ENCODE measurements around the gene U2AF1. TPM values are rescaled to one million over a fixed set of nuclear protein-coding genes. Genes with fewer than 3 reads are reported as not detected.
"Not testable (repeated sequence)": the region's sequence is repeated elsewhere in the genome, so short reads cannot be mapped to it uniquely, and the experiment has no call there.

U2AF1 gene
- total RNA-seq, 1 donor from 2014 or later: 25.8 TPM

DNA sequence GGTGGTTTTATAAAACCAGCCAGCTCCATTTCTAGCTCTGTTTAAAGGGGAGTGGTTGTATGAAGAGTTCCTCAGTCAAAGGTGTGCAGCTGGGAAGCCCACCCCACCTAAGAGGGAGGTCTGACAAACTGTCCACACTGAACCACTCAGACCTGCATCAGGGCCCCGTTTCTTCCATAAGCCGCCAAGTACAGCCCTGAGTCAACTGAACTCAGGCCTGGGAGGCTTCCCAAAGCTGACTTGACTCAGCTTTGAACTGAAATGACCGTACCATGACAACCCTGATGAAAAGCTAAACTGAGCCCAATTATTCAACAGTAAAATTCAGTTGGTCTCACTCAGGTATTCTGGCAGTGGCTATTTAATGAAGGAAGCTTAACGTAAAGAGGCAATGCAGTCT, 5.1 kb downstream of the U2AF1 start:
- not testable (repeated sequence) for FAIRE-seq; H3K4me3 ChIP-seq (ENCODE audit: low read depth, low read length); DNase-seq (ENCODE audit: low read depth)

DNA sequence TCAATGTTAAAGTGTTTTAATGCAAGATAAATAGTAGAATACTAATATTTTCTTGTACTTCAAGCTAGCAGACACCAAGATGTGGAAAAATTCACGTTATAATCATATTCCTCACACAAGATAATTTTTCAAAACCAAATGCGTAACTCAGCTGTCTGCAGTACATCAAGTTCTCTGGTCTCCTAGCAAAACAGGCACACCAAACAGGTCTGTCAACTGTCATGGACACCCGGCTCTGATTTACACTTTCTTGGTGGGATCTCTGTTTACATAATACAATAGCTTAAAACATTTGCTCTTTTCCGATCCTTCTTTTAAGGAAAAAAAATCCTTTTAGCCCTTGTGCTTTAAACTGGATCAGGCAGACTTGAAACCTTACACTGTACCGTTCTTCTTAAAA, 5.7 kb downstream of the U2AF1 start:
- not testable (repeated sequence) for DNase-seq (ENCODE audit: low read depth); FAIRE-seq; H3K36me3 ChIP-seq (ENCODE audit: control insufficient read depth, insufficient read depth, low read length); H3K4me3 ChIP-seq (ENCODE audit: low read depth, low read length); H3K27me3 ChIP-seq (ENCODE audit: control insufficient read depth, insufficient read depth, low read length)

More for the DNA sequence above, 5.1 kb downstream of the U2AF1 start:
- H3K36me3 ChIP-seq (ENCODE audit: control insufficient read depth, insufficient read depth, low read length); H3K27me3 ChIP-seq (ENCODE audit: control insufficient read depth, insufficient read depth, low read length): not testable (repeated sequence)

DNA sequence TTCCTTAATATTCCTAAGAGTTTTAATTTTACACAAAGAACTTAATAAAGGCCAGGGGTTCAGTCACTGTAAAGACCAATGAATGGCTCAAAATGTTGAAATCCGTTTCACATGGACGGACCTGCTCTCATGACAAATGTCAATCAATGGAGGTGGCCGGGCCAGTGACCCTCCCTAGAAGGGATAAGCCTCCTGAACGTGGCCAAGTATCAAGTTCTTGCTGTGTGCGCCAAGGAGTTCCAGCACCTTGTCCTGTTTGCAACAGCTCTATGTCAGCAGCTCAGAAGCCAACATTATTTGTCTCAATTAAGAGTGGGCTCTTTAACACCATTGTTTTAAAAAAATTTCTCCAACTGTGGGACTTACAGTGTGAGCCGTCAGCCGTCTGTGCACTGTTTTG, 6.4 kb downstream of the U2AF1 start:
- DNase-seq (ENCODE audit: low read depth); FAIRE-seq; H3K27me3 ChIP-seq (ENCODE audit: control insufficient read depth, insufficient read depth, low read length); H3K4me3 ChIP-seq (ENCODE audit: low read depth, low read length); H3K36me3 ChIP-seq (ENCODE audit: control insufficient read depth, insufficient read depth, low read length): not testable (repeated sequence)

DNA sequence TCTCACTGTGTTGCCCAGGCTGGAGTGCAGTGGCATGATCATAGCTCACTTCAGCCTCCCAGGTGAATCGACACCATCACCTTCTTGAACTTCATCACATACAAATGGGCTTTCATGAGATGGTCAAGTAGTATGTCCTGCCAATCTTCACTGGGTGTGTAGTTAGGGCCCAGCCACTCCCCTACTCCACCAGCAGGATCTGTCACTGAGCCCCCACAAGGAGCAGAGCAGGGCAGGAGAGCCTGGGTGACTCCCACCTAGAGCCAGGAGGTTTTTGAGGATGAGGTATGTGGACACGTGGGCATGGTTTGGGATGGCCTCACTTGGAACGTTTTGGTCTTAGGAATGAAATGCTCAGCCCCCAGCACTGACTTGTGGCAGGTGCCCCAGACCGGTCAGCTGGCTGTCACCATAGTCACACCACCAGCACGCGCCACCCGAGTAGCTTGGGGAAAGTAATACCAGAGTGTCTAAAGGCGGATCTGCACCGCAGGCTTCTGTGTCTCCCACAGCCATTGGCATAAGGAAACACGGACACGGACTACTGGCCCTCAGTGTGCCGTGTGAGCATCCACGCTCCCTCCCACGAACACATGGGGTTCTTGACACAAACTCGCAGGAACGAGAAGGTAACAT, 15.3 kb downstream of the U2AF1 start:
- H3K4me3 ChIP-seq (ENCODE audit: low read depth, low read length); DNase-seq (ENCODE audit: low read depth); FAIRE-seq; H3K27me3 ChIP-seq (ENCODE audit: control insufficient read depth, insufficient read depth, low read length); H3K36me3 ChIP-seq (ENCODE audit: control insufficient read depth, insufficient read depth, low read length): not testable (repeated sequence)

DNA sequence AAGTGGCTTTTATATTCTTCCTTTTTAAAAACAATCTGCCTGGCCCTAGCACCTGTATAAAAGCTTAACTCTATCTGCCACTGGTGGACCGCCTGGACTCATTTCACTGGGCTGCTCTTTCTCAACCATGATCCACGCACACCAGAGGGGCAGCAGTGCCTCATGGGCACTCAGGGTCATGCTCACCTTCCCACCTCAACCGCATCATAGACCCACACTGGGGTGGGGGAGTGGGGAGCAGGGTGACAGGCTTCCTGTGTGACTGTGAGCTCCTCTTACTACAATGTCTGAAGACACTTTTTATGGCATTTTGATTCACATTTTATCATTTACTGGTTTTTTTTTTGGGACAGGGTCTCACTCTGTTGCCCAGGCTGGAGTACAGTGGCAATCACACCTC, 16.4 kb downstream of the U2AF1 start:
- not testable (repeated sequence) for H3K4me3 ChIP-seq (ENCODE audit: low read depth, low read length); FAIRE-seq; H3K27me3 ChIP-seq (ENCODE audit: control insufficient read depth, insufficient read depth, low read length); H3K36me3 ChIP-seq (ENCODE audit: control insufficient read depth, insufficient read depth, low read length); DNase-seq (ENCODE audit: low read depth)

- not testable (repeated sequence) for H3K27me3 ChIP-seq (ENCODE audit: control insufficient read depth, insufficient read depth, low read length); DNase-seq (ENCODE audit: low read depth); H3K36me3 ChIP-seq (ENCODE audit: control insufficient read depth, insufficient read depth, low read length); H3K4me3 ChIP-seq (ENCODE audit: low read depth, low read length); FAIRE-seq
Measured at GRCh38 chr21:43089463-43089862, 17.9 kb downstream of the U2AF1 start.

DNA sequence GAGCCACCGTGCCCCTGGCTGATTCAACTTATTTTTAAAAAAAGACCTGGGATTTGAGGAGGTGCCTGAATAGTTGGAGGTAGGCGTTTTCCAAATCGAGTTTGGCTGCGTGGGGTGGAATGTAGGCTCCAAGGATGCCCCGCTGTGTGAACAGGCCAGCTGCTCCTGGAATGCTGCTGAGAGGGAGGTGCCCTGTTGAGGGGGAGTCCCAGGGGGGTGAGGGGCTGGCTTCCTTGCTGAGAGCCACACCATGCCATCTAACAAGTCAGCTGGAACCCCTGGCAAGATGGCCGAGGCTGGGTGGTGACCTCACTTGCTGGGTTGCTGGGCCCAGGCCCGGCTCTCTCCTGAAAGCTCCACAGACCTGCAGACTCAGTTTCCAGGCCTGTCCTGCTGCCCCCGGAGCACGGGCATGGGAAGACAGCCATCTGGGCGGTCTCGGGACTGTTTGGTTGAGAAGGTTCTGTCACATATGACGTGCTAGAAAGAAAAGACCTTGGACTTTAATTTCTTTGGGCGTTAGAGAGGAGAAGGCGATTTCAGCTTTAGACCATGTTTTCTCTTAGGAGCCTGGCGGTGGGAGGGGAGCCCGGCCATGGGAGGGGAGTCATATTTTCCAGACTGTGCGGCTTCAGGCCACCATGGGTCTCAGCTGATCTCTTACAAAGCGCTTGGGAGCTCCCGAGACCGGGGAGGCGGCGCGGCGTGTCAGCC, 24.6 kb downstream of the U2AF1 start:
- not testable (repeated sequence) for FAIRE-seq; DNase-seq (ENCODE audit: low read depth); H3K27me3 ChIP-seq (ENCODE audit: control insufficient read depth, insufficient read depth, low read length); H3K36me3 ChIP-seq (ENCODE audit: control insufficient read depth, insufficient read depth, low read length); H3K4me3 ChIP-seq (ENCODE audit: low read depth, low read length)

DNA sequence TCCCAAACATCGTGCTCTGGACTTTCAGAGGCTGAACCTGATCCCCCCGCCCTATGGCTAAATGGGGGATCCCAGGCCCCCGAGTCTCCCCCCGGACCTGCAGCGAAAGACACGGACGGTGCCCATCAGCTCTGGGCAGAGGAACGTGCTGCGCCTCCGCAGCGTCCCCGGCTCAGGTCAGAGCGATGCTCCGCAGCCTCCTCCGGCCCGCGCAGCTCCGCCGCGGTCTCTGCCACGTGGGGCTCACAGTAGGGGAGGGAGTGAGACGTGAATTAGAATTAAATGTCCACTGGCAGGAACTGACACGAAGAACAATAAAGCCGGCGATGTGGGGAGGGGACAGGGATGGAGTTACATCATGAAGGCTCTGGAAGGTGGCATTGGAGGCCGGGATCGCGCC, 30.7 kb downstream of the U2AF1 start:
- not testable (repeated sequence) for H3K36me3 ChIP-seq (ENCODE audit: control insufficient read depth, insufficient read depth, low read length); DNase-seq (ENCODE audit: low read depth); FAIRE-seq; H3K4me3 ChIP-seq (ENCODE audit: low read depth, low read length); H3K27me3 ChIP-seq (ENCODE audit: control insufficient read depth, insufficient read depth, low read length)

DNA sequence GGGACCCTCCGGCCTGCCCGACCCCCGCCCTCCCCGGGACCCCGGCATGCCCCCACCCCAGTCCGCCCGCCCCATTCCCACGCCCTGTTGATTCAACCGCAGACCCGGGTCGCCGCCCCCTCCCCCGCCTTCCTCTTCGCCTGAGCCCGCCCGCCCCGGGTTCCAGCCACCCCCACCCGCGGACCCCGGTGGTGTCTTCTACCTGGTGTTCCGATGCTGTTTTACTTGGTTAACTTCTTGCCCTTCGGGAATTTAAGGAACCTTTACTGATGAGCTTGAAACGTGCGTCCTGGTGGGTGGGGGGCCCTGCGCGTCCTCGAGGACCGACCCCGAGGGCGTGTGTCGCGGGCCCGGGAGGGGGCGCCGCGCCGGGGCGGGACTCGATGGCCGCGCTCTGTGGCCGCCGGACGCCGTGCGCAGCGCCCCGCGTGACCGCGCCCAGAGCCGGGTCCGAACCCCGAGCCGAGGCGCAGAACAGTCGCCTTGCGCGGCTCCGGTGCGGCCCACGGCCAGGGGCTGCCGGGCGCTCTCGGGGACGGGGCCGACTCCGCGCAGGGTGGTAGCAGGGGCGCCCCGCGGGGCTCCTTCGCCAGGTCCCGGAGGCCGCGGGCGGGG, 31.2 kb downstream of the U2AF1 start:
- not testable (repeated sequence) for FAIRE-seq

DNA sequence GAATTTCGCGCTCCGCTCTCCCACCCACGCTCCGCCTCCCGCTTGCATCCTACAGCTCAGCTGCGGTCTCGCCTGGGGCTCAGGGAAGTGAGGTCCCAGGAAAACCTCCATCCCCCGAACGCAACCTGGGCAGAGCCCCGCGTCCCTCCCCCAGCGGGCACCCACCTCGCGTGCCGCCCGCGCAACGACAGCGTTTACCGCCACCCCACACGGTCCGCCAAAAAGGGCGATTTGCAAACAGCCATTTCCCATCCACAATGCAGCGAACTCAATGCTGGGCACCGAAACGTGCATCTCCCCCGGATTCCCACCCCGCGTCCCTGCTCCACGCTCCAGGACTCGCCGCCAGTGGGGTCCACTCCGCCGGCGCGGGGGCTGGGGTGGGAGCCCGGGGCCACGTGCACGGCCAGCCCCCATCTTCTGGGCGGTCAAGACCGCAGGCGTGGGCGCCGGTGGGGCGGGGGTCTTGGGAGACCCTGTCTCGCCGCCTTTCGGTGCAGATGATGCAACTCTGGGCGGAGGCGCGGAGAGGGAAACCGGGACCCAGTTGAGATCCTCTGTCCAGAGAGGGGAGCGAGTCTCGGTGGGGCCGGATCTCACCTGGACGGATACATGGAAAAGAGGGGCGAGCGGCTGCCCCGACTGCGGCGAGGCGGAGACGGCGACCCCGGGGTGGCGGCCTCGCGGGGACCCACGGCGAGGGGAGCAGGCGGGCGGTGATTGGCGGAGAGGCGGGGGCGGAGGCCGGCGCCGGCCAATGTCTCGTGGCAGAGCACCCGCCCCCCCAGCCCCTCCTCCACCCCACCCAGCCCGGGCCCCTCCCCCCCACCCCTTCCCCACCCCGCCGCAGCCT, 32.0 kb downstream of the U2AF1 start, which contains the start of gene CBS:
CBS (minus strand) TSS at position 666 of the 853 bp plus-strand sequence. CDS start 3,642 bp downstream, outside the sequence.
- not testable (repeated sequence) for H3K27me3 ChIP-seq (ENCODE audit: control insufficient read depth, insufficient read depth, low read length); H3K4me3 ChIP-seq (ENCODE audit: low read depth, low read length); H3K36me3 ChIP-seq (ENCODE audit: control insufficient read depth, insufficient read depth, low read length); DNase-seq (ENCODE audit: low read depth); FAIRE-seq

More for the DNA sequence above, 31.2 kb downstream of the U2AF1 start:
- not testable (repeated sequence) for H3K4me3 ChIP-seq (ENCODE audit: low read depth, low read length); H3K27me3 ChIP-seq (ENCODE audit: control insufficient read depth, insufficient read depth, low read length); DNase-seq (ENCODE audit: low read depth); H3K36me3 ChIP-seq (ENCODE audit: control insufficient read depth, insufficient read depth, low read length)

GRCh38 chr21:43074401-43075169, 32.8 kb downstream of the U2AF1 start:
- not testable (repeated sequence) for FAIRE-seq; H3K4me3 ChIP-seq (ENCODE audit: low read depth, low read length); H3K36me3 ChIP-seq (ENCODE audit: control insufficient read depth, insufficient read depth, low read length); DNase-seq (ENCODE audit: low read depth); H3K27me3 ChIP-seq (ENCODE audit: control insufficient read depth, insufficient read depth, low read length)

DNA sequence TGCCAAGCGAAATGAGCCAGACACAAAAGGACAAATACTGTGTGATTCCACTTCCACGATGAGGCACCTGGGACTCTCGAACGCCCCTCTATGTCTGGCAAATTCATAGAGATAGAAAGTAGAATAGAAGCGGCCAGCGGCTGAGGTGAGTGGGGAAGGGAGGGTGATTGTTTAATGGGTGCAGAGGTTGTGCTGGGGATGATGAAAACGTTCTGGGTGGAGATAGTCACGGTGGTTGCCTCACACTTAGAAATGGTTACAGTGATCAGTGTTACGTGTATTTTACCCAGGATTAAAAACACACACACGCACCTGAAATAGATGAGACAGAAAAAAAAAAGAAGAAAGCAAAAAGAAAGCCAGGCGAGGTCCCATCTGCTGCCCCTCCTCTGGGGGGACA, 34.6 kb downstream of the U2AF1 start:
- not testable (repeated sequence) for H3K4me3 ChIP-seq (ENCODE audit: low read depth, low read length); FAIRE-seq; H3K27me3 ChIP-seq (ENCODE audit: control insufficient read depth, insufficient read depth, low read length); H3K36me3 ChIP-seq (ENCODE audit: control insufficient read depth, insufficient read depth, low read length); DNase-seq (ENCODE audit: low read depth)

DNA sequence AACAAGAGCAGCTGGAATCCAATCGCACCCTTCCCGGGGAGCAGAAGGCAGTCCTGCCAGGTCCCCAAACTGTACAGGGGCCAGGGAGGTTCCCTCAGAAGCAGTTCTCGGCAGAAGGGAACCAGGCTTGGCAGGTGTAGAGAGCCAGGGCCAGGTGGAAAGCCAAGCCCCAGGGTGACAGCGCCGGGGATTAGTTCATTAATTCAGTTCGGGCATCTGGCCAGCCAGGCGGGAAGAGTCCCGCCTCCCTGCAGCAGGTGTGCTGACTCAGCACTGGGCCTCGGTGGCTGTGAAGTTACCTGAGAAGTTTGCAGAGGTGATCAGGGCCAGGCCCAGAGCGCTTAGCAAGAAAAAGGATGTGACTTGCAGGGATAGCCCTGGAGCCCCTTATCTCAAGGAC, 37.7 kb downstream of the U2AF1 start:
- H3K4me3 ChIP-seq (ENCODE audit: low read depth, low read length); FAIRE-seq; DNase-seq (ENCODE audit: low read depth); H3K27me3 ChIP-seq (ENCODE audit: control insufficient read depth, insufficient read depth, low read length); H3K36me3 ChIP-seq (ENCODE audit: control insufficient read depth, insufficient read depth, low read length): not testable (repeated sequence)

Measured in bronchial epithelial cell (primary cell).